ENCODE data around the gene GXYLT2.

GRCh38 chr3:72912532-72912931, 24.7 kb downstream of the GXYLT2 start:
- TF ChIP-seq POLR2AphosphoS5 (IDR thresholded peaks at IDR 0.05) (no peak), CTCF (IDR thresholded peaks at IDR 0.05) (no peak)
